Measurements from ENCODE around the gene HGF. TPM values are rescaled to one million over a fixed set of nuclear protein-coding genes. Genes with fewer than 3 reads are reported as not detected.

HGF gene
- total and polyA plus RNA-seq, 12 donors = 1.2 to 5.8 (median 2.5) TPM

DNA sequence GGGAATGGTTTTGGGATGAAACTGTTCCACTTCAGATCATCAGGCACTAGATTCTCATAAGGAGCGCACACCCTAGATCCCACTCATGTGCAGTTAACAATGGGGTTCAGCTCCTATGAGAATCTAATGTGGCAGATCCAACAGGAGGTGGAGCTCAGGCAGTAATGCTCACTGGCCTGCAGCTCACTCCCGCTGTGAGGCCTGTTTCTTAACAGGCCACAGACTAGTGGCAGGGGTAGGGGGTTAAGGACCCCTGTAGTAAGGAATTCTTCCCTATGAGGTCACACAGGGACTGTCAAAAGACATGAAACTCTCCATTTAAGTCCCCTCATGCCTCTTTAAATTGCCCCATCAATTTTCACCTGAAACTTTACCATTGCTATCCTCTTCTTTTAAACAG, 8.0 kb downstream of the HGF start:
- TF ChIP-seq, protein P1, sequence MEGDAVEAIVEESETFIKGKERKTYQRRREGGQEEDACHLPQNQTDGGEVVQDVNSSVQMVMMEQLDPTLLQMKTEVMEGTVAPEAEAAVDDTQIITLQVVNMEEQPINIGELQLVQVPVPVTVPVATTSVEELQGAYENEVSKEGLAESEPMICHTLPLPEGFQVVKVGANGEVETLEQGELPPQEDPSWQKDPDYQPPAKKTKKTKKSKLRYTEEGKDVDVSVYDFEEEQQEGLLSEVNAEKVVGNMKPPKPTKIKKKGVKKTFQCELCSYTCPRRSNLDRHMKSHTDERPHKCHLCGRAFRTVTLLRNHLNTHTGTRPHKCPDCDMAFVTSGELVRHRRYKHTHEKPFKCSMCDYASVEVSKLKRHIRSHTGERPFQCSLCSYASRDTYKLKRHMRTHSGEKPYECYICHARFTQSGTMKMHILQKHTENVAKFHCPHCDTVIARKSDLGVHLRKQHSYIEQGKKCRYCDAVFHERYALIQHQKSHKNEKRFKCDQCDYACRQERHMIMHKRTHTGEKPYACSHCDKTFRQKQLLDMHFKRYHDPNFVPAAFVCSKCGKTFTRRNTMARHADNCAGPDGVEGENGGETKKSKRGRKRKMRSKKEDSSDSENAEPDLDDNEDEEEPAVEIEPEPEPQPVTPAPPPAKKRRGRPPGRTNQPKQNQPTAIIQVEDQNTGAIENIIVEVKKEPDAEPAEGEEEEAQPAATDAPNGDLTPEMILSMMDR (IDR thresholded peaks at IDR 0.05) = no peak
- ATAC-seq (no peak), DNase-seq (no peak)
- Histone ChIP-seq H3K27ac (no peak overlapping the region), H3K27me3 (no peaks in the 10 kb centered on the region), H3K9me3 (no peaks in the 10 kb centered on the region), H3K4me1 (peaks cover 0 to 23% (median 0%) of the 10 kb centered on the region in 9 donors), H3K4me3 (no peak overlapping the region), H3K36me3 (peaks cover 0 to 24% (median 0%) of the 10 kb centered on the region in 9 donors)
- intact Hi-C loops (cut with DNase I) = no loop called here
- WGBS, 2 donors = 83 to 85% methylated on average over 2 of the region's 2 CpGs

DNA sequence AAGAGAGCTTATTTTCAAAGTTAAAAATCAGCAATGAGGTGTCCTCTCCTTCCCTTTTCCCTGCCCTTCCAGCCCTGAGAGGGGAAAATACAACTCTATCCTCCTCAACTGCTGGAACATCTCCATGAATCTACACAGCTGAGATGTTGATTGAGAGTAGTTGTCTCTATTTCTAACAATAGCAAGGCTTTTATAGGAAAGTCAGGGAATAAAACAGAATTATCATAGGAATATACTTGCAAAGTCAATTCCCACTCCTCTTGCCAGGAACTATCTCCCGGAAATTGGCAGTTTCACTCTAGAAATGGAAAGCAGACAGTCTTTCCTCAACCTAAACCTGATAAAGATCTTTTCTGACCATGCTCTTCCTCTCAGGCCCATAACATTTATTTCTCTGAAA, 8.8 kb downstream of the HGF start:
- intact Hi-C loops (cut with DNase I) = no loop called here

DNA sequence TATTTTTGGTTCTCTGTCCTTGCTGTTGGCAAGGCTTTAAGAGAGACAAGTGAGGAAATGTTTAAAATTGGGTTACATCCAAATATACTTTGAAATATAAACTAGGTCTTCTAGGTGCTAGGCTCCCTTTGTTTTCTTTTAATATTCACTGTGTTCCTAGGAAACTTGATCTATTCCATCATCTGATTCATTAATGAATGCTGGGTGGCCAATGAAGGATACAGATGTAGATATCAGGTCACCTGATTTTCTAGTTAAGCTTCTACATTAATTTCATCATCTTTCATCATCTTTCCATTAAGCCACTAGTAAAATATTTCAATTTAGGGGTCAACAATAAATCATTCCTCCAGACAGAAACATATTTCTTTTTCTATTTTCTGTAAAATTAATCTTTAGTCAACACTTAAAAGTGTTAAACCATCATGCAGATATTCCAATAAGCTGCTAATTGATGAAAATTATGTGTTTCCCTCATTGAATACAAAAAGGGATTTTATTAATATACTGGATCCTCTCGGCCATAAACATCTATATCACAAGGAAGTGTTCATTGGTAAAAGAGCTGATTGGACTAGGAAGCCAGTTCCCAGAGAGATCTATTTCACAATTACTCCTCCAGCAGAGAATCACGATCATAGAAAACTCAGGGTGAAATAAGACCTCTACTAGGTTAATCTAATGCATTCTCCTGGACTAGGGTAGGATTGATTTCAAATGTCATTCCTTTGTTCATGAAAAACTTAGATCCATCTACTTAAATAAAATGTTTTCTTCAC, 14.7 kb downstream of the HGF start:
- no peak overlapping the region for H3K4me3 ChIP-seq
- H3K4me1 ChIP-seq = no peaks in the 10 kb centered on the region
- TF ChIP-seq, protein P1 (IDR thresholded peaks at IDR 0.05) = no peak
- 89 to 95% methylated on average over 2 of the region's 2 CpGs for WGBS, 2 donors
- DNase-seq (no peak), ATAC-seq (no peak)
- H3K27me3 ChIP-seq = no peaks in the 10 kb centered on the region
- no peaks in the 10 kb centered on the region for H3K9me3 ChIP-seq
- peaks cover 0 to 50% (median 0%) of the 10 kb centered on the region in 9 donors for H3K36me3 ChIP-seq
- no peak overlapping the region for H3K27ac ChIP-seq
- intact Hi-C loops (cut with DNase I) = loop anchor here in 1 of 10 donors (5.0 kb wide), 1 partner anchor 43 kb away; no protein-coding TSS in a partner anchor

More for the DNA sequence above, 8.8 kb downstream of the HGF start:
- ATAC-seq (no peak), DNase-seq (no peak)
- no peak overlapping the region for H3K4me3 ChIP-seq
- TF ChIP-seq, protein P1 (IDR thresholded peaks at IDR 0.05) = no peak
- no peaks in the 10 kb centered on the region for H3K9me3 ChIP-seq
- H3K4me1 ChIP-seq = peaks cover 0 to 17% (median 0%) of the 10 kb centered on the region in 9 donors
- H3K27me3 ChIP-seq = no peaks in the 10 kb centered on the region
- H3K36me3 ChIP-seq = peaks cover 0 to 32% (median 0%) of the 10 kb centered on the region in 9 donors
- H3K27ac ChIP-seq = no peak overlapping the region
- WGBS, 2 donors = 42 to 55% methylated on average over 1 of the region's 1 CpG

- DNase-seq = no peak
- intact Hi-C loops (cut with DNase I) = loop anchor here in 1 of 10 donors (5.0 kb wide), 1 partner anchor 41 kb away; no protein-coding TSS in a partner anchor
- no peak overlapping the region for H3K4me3 ChIP-seq
- H3K4me1 ChIP-seq = no peaks in the 10 kb centered on the region
- H3K36me3 ChIP-seq = peaks cover 0 to 50% (median 0%) of the 10 kb centered on the region in 9 donors
- TF ChIP-seq, protein P1 (IDR thresholded peaks at IDR 0.05) = no peak
- 93 to 100% methylated on average over 1 of the region's 1 CpG for whole genome bisulfite sequencing, 2 donors
- no peaks in the 10 kb centered on the region for H3K27me3 ChIP-seq
- ATAC-seq = no peak
- H3K27ac ChIP-seq = no peak overlapping the region
- no peaks in the 10 kb centered on the region for H3K9me3 ChIP-seq
Observed at GRCh38 chr7:81753392-81753791, 16.5 kb downstream of the HGF start.

Measured in heart right ventricle (tissue), 16 donors.